ENCODE data around the gene FNDC7.
"Not testable (repeated sequence)": the region's sequence is repeated elsewhere in the genome, so short reads cannot be mapped to it uniquely, and the experiment has no call there.

Gene FNDC7

DNA sequence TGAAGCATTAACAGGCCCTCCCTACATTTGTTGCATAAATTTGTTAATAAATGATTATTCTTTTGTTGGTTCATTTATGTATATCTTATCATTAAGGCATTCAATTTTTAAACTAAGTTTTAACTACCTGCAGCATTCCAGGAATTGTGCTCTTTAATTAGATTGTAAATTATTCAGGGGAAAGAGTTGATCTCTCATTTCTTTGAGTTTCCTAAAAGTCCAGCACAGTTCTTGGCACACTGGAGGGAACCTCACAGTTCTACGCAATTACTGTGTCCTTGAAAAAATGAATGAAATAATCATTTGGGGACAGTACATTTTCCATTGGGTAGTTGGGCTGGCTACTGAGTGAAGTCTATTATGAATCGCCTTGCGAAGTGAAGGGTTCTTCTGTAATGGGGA is 33.3 kb downstream of the FNDC7 start:
- no peak for DNase-seq

DNA sequence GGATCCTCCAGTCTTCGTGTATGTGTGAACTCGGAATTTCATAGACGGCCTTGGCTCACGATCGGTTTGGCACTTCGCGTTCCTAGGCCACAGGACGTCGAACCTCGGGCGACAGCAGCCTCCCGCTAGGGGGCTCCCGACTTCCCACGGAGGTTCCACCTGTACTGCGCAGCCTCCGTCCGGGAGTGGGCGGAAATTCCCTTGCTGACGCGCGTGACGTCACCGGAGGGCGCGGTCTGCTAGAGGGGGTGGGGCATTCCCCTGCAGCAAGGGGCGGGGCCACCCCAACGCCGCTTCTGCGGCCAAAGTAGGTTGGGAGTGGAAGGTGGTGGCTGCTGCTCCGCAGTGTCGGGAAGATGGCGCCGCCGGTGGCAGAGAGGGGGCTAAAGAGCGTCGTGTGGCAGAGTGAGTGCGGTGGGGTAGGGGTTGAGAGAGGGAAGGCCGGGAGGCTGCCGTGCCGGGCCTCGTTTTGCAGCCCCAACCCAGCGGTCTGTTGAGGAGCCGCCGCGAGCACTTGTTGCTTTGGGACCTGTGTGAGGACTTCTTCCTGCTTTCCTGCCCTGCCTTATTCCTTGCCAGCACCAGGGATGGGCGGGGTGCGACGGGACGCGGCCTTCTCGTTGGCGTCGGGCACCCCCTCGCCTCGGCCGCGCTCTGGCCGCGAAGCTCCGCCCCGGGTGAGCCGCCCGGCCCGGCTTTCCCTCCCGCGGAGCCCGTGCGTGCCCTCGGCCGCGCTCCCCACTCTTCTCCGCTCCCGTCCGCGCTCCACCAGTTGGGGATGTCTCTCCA is 33.9 kb downstream of the FNDC7 start, which contains the start of gene STXBP3:
STXBP3 (plus strand) TSS at position 293 of the 789 bp plus-strand sequence; CDS start at position 357, 64 bp downstream.
- DNase-seq: peak; percentile 75

DNA sequence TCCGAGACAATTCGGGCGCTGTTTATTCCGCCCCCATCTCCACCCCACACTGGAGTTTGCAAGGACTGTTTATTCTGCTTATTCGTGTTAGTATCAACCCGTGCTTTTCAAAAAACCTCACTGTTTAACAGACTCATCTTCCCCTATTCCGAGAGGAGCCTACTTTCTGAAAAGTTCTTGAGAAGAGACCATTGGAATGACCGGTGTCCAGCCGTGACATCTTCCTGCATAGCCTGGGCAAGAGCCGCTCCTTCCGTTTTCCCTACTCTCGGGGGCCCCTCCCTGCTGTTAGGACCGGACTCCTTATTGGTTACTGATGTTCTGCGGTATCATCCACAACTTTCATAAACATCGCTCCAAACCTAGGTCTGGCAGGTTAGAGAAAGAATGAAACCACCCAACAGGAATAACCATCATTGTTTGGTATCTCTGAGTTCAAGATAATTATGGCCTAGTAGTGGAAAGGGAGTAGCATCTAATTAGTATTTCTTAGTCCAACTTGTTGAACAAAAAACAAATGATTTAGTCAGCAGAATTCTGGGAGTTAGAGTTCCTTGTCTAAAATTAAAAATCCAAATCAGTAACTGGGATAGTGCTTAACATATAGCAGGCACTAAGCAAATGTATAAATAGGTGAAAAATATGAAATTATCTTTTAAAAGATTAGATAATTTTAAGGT is 34.6 kb downstream of the FNDC7 start:
- peak; percentile 5 for DNase-seq

DNA sequence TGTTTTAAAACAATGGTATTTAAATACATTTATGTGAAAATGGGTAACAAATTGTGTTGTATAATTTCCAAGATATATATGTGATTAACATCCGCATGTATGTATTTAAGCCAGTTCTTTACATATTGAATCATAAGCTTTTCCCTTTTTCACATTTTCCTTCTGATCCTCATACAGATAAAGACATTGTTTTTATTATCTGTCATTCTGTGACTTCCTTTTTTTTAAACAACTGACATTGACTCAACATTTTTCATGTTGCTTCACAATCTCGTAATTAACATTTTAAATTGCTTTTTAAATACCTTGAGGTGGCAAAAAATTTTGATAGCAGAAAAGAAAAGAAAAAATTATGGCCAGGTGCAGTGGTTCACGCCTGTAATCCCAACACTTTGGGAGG is 35.2 kb downstream of the FNDC7 start:
- no peak for DNase-seq

DNA sequence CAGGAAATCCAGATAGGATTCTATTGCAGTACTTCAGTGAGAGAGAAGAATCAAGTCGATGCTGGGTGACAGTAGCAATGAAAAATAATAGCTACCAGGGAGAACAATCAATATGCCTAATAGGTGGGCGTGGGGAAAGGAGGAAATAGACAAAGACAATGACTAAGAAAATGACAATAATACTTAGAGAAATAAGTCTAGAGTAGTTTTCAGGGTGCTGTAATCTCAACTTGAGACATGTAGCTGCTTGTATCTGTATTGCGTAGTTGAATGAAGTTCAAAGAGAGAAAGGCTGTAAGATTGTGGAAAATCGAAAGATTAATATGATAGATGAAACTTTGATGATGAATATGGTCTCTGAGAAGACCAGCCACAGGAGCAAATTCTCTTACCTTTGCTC is 36.4 kb downstream of the FNDC7 start:
- no peak for DNase-seq

DNA sequence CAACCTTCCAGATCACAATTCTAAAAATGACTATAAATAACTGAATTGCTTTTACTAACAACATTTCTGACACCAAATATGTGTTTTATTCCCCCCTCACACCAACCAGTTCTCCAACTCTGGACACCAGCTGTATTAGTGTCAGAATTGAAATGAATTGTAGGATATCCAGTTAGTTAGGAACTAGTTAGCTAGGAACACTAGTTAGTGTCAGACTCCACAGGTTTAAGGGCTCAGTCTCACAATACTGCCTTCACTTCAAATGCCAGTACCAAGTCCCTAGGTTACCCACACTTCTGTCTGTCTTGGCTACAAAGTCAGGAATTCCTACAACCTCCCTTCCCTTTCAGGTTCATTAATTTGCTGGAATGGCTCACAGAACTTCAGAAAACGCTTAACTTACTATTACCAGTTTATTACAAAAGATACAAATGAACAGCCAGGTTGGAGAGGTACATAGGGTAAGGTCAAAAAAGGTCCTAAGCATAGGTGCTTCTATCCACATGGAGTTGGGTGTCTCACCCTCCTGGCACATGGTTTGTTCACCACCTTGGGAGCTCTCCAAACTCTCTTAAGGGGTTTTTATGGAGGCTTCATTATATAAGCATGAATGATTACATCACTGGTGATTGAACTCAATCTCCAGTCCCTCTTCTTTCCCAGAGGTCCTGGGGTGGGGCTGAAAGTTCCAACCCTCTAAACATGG is 37.9 kb downstream of the FNDC7 start:
- no peak for DNase-seq

DNA sequence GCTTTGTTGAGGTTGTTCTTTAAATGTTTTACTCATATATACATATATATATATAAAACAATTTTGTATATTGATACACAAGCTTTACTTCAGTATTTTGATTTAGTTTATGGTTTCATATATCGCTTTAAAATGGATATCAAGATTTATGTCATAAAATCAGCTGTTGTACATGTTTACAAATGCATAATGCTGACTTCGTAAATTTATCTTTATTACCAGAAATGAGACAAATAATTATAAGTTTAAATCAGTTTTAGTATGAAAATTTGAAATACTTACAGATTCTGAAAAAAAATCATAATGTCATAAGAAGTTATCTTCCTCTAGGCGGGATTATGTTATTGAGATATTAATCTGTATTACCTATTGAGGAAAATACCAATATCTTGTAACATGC is 40.7 kb downstream of the FNDC7 start:
- DNase-seq: no peak

DNA sequence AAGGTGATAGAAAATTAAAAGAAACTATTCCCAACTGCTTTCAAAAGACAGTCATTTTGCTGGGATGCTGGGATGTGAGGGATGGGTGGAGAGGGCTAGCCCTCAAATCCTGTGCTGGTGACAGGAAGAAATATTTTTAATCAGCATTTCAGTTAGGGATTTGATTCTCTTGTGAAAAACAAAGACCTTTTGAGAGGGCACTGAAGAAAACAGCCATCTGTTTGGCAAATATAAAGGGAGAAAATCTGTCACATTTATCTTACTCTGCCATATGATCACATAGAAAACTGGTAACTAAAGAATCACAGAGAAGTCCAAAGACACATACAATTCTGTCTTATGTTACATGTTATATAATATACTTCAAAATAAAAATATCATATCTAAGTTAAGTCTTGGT is 46.1 kb downstream of the FNDC7 start:
- no peak for DNase-seq

DNA sequence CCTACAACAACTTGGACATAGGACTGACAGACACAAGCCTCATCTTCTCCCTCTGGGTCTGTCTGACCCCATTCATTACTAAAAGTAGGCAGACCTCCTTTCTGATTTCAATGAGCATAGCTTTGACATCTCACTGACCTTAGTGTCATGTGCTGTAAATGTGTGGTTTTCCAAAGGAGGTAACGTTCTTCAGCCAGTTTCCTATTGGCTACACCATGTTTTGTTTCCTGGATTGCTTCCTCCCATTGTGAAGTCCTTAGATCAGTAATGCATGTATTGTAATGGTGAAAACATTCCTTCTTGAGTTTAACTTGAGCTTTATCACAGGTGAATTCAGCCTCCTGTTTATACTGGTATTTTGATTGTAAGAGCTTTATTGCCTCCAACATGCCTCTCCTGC is 54.4 kb downstream of the FNDC7 start:
- no peak for DNase-seq

DNA sequence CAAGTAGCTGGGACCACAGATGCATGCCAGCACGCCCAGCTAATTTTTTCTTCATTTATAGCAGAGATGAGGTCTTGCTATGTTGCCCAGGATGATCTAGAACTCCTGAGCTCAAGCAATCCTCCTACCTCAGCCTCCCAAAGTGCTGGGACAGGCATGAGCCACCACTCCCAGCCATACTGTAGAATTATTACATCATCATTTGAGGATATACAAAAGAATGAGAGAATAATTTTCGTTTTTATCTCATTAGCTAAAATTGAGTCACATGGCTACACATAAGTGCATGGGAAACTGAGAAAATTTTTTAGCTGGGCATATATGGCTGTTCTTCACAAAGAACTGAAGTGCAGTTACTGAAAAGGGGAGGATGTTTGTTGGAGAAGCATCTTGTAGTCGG is 55.0 kb downstream of the FNDC7 start:
- no peak for DNase-seq

DNA sequence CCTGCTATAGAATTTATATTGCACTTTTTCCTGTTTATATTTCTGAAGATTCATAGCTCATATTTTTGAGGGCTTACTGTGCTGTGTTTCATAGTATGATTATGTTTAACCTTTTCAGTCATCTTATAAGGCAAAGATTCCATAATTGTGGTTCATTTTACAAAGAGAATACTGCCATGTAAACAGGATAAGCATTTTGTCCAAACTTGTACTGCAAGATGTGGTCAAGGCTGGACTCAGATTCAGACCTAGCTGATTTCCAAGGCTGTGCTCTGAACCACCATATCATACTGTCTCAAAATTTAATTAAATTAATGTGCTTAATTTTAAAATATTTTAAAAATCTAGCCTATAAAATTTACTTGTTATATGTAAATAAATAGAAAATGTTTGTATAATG is 65.1 kb downstream of the FNDC7 start:
- no peak for DNase-seq

DNA sequence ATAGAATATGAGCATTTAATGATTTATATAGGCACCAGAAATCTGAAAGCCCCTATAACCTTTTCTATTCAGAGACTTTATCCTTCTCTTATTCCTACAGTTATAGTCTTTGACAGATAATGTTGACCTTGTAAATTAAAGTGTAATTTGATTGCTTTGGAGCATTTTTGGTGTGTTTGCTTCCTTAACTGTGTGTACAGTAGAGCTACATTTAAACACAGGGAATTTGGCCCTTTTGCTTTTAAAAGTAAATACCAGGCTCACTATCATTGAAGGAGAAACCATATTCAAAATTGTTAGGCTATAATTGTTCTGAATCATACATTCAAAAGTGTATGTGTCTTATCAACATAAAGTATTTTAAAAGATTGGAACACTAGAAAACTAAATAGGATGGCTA is 66.7 kb downstream of the FNDC7 start:
- DNase-seq: no peak

DNA sequence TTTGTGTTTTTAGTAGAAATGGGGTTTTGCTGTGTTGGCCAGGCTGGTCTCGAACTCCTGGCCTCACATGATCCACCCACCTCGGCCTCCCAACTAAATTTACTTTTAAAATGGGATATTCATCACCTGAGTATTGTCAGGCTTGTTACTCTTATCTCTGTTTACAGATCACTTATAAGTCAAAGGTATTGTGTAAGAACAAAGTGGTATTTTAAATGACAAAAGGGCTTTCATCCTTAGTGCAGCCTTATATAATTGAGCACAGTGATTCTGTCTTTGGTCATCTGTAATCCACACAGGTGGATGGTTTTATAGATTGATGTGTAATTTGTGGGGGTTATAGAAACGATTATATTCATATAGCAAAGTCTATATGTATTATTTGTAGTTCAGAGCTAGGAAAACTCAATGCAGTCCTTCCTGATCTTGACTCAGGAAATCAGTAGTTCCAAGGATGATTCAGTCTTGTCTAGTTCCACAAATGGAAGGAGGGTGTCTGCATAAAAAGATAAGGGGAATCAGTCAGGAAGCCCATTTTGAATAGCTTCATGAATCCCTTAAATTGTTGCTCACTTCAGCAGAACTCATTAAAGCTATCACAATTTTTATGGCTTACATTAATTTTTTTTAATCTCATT is 68.3 kb downstream of the FNDC7 start:
- DNase-seq: no peak

DNA sequence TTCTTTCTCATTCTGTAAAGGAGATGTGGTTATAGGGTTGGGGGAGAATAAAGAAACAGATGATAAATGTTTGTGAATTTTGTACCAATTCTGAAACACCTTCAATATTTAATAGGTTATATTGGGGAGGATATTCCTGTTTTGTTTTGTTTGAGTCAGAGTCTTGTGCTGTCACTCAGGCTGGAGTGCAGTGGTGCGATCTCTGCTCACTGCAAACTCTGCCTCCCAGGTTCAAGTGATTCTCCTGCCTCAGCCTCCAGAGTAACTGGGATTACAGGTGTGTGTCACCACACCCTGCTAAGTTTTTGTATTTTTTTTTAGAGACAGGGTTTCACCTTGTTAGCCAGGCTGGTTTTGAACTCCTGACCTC is 68.9 kb downstream of the FNDC7 start:
- DNase-seq: not testable (repeated sequence)

DNA sequence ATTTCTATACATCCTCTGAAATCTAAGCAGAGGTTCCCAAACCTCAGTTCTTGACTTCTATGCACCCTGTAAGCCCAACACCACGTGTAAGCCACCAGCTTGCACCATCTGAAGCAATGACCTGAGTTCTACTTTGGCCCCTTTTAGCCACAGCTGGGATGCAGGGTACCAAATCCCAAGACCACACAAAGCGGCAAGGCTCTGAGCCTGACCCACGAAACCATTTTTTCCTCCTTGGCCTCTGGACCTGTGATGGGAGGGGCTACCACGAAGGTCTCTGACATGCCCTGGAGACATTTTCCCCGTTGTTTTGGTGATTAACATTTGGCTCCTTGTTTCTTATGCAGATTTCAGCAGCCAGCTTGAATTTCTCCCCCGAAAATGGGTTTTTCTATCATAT is 72.6 kb downstream of the FNDC7 start:
- no peak for DNase-seq

DNA sequence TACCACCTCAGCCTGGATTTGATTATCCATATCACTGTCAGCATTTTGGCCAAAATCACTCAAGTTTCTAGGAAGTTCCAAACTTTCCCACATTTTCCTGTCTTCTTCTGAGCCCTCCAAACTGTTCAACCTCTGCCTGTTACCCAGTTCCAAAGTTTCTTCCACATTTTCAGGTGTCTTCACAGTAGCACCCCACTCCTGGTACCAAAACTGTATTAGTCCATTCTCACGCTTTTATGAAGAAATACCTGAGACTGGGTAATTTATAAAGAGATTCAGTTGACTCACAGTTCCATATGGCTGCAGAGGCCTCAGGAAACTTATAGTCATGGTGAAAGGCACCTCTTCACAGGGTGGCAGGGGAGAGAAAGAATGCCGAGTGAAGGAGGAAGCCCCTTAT is 73.2 kb downstream of the FNDC7 start:
- no peak for DNase-seq

DNA sequence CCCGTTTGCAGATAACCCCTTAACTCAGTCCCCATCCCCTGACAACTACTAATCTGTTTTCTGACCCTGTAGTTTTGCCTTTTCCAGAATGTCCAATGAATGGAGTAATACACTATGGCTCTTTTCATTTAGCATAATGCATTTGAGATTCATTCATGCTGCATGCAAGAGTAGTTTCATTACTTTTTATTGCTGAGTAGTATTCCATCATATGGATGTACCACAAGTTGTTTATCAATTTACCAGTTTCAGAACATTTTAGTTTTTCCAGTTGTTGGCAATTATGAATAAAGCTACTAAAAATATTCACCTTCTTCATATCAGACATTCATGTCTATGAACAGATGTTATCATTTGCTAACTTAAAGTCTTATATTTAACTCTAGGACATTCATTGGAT is 79.1 kb downstream of the FNDC7 start:
- no peak for DNase-seq
